Bronchial epithelial cell (primary cell): ENCODE data around the gene LIMS2. TPM values are rescaled to one million over a fixed set of nuclear protein-coding genes. Genes with fewer than 3 reads are reported as not detected.
A peak's percentile ranks its signal among the peaks of the same experiment; 100 is the strongest.

Experiments used
- DNase-seq: peaks from one replicate; pipeline ENCODE4 v3.0.0-alpha.2; 2010; ENCODE audit warnings: low read depth
- FAIRE-seq: peaks from 2 replicates; lab custom pipeline; 2011; peaks lifted over from hg19 to GRCh38; lab: Jason Lieb, UNC
- H3K27me3 ChIP-seq: 2 replicates; pipeline ENCODE4 v1.5.1; 2011; ENCODE audit warnings: low read length; ENCODE audit not compliant: control insufficient read depth, insufficient read depth
- H3K36me3 ChIP-seq: 2 replicates; pipeline ENCODE4 v1.5.1; 2011; ENCODE audit warnings: low read length; ENCODE audit not compliant: control insufficient read depth, insufficient read depth
- H3K4me3 ChIP-seq: 2 replicates; pipeline ENCODE4 v1.5.1; 2011; ENCODE audit warnings: mild to moderate bottlenecking, low read depth, low read length, control low read depth
- CTCF ChIP-seq: IDR thresholded peaks from 2 replicates; pipeline ENCODE4 v1.5.1; 2011; ENCODE audit warnings: mild to moderate bottlenecking, moderate library complexity, low read length, control low read depth, inconsistent platforms; ENCODE audit not compliant: insufficient read depth, severe bottlenecking
- total RNA-seq: library from RNA; depleted of rRNA; stranded (reverse); fragments of >200 nt; gene quantifications from 2 replicates; pipeline ENCODE4 v1.2.1, GENCODE V29; 2014

The LIMS2 gene
- total RNA-seq, 1 donor from 2014 or later = 0.79 TPM

GRCh38 chr2:127619877-127620705 is 55.2 kb downstream of the LIMS2 start:
- DNase-seq (no peak), FAIRE-seq (peak; percentile 47)
- Histone ChIP-seq H3K27me3 (no peaks in the 10 kb centered on the region), H3K36me3 (no peaks in the 10 kb centered on the region), H3K4me3 (no peak overlapping the region)
- TF ChIP-seq CTCF = no peak

GRCh38 chr2:127619203-127619590 is 56.1 kb downstream of the LIMS2 start:
- Histone ChIP-seq H3K36me3 (no peaks in the 10 kb centered on the region), H3K4me3 (no peak overlapping the region), H3K27me3 (no peaks in the 10 kb centered on the region)
- DNase-seq = no peak
- no peak for TF ChIP-seq CTCF
- FAIRE-seq = no peak

GRCh38 chr2:127618551-127619202 is 56.7 kb downstream of the LIMS2 start:
- no peaks in the 10 kb centered on the region for H3K36me3 ChIP-seq
- no peak for TF ChIP-seq CTCF
- FAIRE-seq (no peak), DNase-seq (no peak)
- no peak overlapping the region for H3K4me3 ChIP-seq
- no peaks in the 10 kb centered on the region for H3K27me3 ChIP-seq

- TF ChIP-seq CTCF = no peak
- FAIRE-seq = no peak
- Histone ChIP-seq H3K27me3 (no peaks in the 10 kb centered on the region), H3K4me3 (no peak overlapping the region), H3K36me3 (no peaks in the 10 kb centered on the region)
- DNase-seq = no peak
These were observed 59.7 kb downstream of the LIMS2 start for GRCh38 chr2:127615511-127616166.

GRCh38 chr2:127614731-127615130 is 60.6 kb downstream of the LIMS2 start:
- Histone ChIP-seq H3K27me3 (no peaks in the 10 kb centered on the region), H3K4me3 (no peak overlapping the region), H3K36me3 (no peaks in the 10 kb centered on the region)
- TF ChIP-seq CTCF = no peak
- FAIRE-seq = no peak
- DNase-seq = no peak
